ENCODE data around the gene SDK2.

DNA sequence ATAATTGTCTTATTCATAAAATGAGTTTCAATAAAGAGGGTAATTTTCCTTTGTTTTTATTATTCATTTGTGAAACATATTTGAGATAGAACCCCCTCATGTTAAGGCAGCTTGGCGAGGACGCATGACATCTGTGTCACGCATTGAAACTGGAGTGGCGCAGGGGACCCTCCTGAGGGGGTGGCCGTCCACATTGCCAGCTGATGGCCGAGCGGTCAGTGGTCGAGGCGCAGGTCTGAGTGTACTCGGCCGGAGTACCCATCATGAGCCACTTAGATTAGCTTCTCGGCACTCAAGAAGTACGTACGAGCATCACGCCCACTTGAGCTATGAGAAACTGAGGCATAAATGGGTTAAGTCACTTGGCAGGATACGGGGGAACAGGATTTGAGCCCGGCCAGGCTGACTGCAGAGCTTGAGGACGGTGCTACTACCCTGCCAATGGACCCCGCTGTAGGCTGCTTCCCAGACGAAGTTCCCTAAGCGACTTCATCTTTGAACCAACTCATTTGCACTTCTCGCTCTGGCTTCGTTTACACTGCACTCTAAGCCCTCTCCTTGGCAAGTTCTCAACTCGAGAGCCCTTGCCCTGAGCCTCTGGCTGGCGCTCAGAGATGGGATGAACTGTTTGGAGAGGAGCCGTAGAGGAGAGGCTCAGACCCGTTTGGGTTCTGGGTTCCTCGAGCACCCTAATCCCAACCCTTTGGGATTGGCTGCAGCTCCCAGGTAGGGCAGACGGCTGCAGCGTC is 91.8 kb downstream of the SDK2 start:
- TF ChIP-seq POLR2A (IDR thresholded peaks at IDR 0.05) (no peak), CTCF (IDR thresholded peaks at IDR 0.05) (no peak)

Measured in right lobe of liver (tissue), 4 donors.